ENCODE data around the gene ROR1.

Gene ROR1

DNA sequence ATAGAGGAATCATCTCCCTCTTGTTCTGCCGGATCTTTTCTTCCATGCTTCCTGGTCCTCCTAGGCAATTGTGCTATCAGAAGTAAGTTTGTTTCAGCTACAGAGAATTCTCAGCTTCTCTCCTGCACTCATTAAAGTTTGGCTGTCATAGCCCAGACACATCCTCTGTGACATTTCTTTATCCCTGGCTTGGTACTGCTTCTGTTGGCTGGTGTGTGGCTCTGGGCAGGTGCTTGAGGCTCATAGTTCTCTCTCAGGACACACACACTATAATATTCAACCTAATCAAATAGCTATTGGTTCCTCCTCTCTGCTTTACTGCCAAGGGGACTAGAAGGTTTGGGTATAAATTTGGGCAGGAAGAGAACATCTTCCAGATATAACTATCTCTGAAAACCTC, 172.1 kb downstream of the ROR1 start:
- ATAC-seq (ENCODE audit: low read depth): no peak
- H3K36me3 Mint-ChIP-seq: no peaks in the 10 kb centered on the region
- no peaks in the 10 kb centered on the region for H3K4me1 Mint-ChIP-seq
- H3K27ac Mint-ChIP-seq: no peak overlapping the region
- no peak overlapping the region for H3K4me3 Mint-ChIP-seq
- peaks cover 2% of the 10 kb centered on the region for H3K27me3 Mint-ChIP-seq
- no peak for DNase-seq (ENCODE audit: low spot score in 2 of 2)
- H3K9me3 Mint-ChIP-seq: no peaks in the 10 kb centered on the region

GRCh38 chr1:63946866-63947491, 173.2 kb downstream of the ROR1 start:
- peaks cover 2% of the 10 kb centered on the region for H3K27me3 Mint-ChIP-seq
- no peak for ATAC-seq (ENCODE audit: low read depth)
- no peaks in the 10 kb centered on the region for H3K4me1 Mint-ChIP-seq
- H3K36me3 Mint-ChIP-seq: no peaks in the 10 kb centered on the region
- H3K4me3 Mint-ChIP-seq: no peak overlapping the region
- no peaks in the 10 kb centered on the region for H3K9me3 Mint-ChIP-seq
- no peak overlapping the region for H3K27ac Mint-ChIP-seq
- no peak for DNase-seq (ENCODE audit: low spot score in 2 of 2)

DNA sequence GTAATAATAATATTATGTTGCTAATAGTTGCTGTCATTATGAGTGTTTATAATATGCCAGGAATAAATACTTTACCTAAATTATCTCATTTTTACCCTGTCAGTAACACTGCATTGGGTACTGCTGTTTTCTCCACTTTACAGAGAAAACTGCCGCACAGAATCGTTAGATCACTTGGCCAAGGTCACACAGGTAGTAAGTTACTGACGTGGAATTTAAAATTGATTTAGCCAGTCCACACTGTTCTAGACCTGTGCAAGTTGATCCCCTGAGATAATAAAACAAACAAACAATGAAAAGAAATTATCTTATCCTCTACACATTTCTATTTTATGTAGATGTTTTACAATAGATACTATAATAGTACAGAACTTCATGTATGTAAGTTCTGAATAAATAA, 174.1 kb downstream of the ROR1 start:
- H3K9me3 Mint-ChIP-seq: no peaks in the 10 kb centered on the region
- peaks cover 2% of the 10 kb centered on the region for H3K27me3 Mint-ChIP-seq
- no peak overlapping the region for H3K4me3 Mint-ChIP-seq
- ATAC-seq (ENCODE audit: low read depth) (no peak), DNase-seq (ENCODE audit: low spot score in 2 of 2) (no peak)
- H3K27ac Mint-ChIP-seq: no peak overlapping the region
- no peaks in the 10 kb centered on the region for H3K4me1 Mint-ChIP-seq
- no peaks in the 10 kb centered on the region for H3K36me3 Mint-ChIP-seq

GRCh38 chr1:63950023-63950422, 176.2 kb downstream of the ROR1 start:
- no peak for DNase-seq (ENCODE audit: low spot score in 2 of 2)
- no peak for ATAC-seq (ENCODE audit: low read depth)
- no peak overlapping the region for H3K27ac Mint-ChIP-seq
- no peak overlapping the region for H3K4me3 Mint-ChIP-seq
- no peaks in the 10 kb centered on the region for H3K4me1 Mint-ChIP-seq
- H3K36me3 Mint-ChIP-seq: peaks cover 4% of the 10 kb centered on the region
- peaks cover 9% of the 10 kb centered on the region for H3K9me3 Mint-ChIP-seq
- H3K27me3 Mint-ChIP-seq: peaks cover 6% of the 10 kb centered on the region

DNA sequence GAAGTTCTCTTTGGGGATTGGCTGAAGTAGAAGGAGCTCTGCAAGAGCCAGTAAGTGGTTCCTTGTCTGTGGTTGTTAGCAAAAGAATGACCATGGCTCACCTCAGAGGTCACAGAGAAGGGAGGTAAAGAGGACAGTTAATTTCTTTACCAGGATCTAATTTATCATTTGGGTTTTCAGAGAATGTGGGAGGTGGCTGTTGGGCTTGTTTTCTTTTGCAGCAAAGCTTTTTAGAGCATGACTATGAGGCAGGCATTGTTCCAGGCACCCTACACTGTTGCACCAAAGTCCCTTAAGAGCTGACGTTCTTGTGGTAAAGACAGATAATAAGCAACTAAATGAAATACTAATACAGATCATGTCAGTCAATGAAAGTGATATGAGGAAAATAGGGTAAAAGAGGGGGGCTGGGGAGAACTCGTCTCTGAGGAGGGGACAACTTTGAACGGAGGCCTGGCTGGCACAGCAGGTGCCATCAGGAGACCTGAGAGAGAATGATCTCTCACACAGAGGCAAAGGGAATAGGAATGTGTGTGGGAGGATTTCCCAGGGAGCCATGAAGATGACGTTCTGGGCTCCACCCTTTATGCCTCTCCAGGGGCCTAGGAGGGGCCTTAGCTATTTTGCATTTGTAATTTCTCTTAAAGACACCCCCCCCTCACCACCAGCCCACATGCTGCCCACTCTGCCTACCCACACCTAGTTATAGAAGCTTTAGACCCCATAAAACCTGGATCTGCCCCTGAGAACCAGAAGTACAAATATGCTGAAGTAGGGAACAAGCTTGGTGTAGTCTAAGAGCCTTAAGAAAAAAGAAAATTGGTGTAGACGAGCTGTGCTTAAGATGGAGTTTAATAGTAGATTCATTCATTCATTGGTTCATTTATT, 177.5 kb downstream of the ROR1 start:
- Mint-ChIP-seq H3K4me3 (no peak overlapping the region), H3K27me3 (peaks cover 9% of the 10 kb centered on the region), H3K4me1 (no peaks in the 10 kb centered on the region), H3K27ac (no peak overlapping the region), H3K9me3 (peaks cover 9% of the 10 kb centered on the region), H3K36me3 (peaks cover 4% of the 10 kb centered on the region)
- DNase-seq (ENCODE audit: low spot score in 2 of 2) (no peak), ATAC-seq (ENCODE audit: low read depth) (no peak)

- H3K27me3 Mint-ChIP-seq: peaks cover 10% of the 10 kb centered on the region
- H3K4me3 Mint-ChIP-seq: no peak overlapping the region
- peaks cover 4% of the 10 kb centered on the region for H3K36me3 Mint-ChIP-seq
- no peak overlapping the region for H3K27ac Mint-ChIP-seq
- peaks cover 15% of the 10 kb centered on the region for H3K9me3 Mint-ChIP-seq
- ATAC-seq (ENCODE audit: low read depth) (no peak), DNase-seq (ENCODE audit: low spot score in 2 of 2) (no peak)
- H3K4me1 Mint-ChIP-seq: no peaks in the 10 kb centered on the region
Measured at GRCh38 chr1:63954187-63954586, 180.4 kb downstream of the ROR1 start.

- no peak for ATAC-seq (ENCODE audit: low read depth)
- peaks cover 15% of the 10 kb centered on the region for H3K9me3 Mint-ChIP-seq
Measured at GRCh38 chr1:63955370-63956145, 181.7 kb downstream of the ROR1 start.

GRCh38 chr1:63958556-63958955, 184.7 kb downstream of the ROR1 start:
- DNase-seq (ENCODE audit: low spot score in 2 of 2) (no peak), ATAC-seq (ENCODE audit: low read depth) (no peak)
- Mint-ChIP-seq H3K27me3 (peaks cover 22% of the 10 kb centered on the region), H3K27ac (no peak overlapping the region), H3K4me3 (no peak overlapping the region), H3K36me3 (peaks cover 3% of the 10 kb centered on the region), H3K9me3 (peaks cover 13% of the 10 kb centered on the region), H3K4me1 (no peaks in the 10 kb centered on the region)

More at GRCh38 chr1:63955370-63956145, 181.7 kb downstream of the ROR1 start:
- H3K27me3 Mint-ChIP-seq: peaks cover 15% of the 10 kb centered on the region
- H3K27ac Mint-ChIP-seq: no peak overlapping the region
- no peaks in the 10 kb centered on the region for H3K4me1 Mint-ChIP-seq
- no peak for DNase-seq (ENCODE audit: low spot score in 2 of 2)
- H3K36me3 Mint-ChIP-seq: peaks cover 4% of the 10 kb centered on the region
- H3K4me3 Mint-ChIP-seq: no peak overlapping the region

DNA sequence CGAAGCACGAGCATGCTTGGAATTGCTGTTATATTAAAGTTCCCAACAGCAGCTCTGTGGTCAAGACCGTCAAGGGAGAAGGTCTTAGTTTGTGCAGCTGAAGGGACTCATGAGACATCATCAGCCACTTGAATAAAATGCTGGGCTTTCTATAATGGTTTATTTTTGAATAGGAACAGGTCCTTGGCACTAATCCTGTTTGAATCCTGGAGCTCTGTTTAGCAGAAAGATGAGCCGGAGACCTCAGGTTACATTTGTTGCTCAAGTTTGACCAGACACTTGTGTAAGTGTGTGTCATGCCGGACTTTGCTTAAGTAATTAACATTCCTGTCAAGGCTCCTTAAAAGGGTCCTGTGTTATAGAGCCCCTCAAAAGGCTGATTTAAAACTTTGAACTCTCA, 186.5 kb downstream of the ROR1 start:
- Mint-ChIP-seq H3K4me1 (no peaks in the 10 kb centered on the region), H3K27ac (no peak overlapping the region), H3K27me3 (peaks cover 18% of the 10 kb centered on the region), H3K9me3 (peaks cover 6% of the 10 kb centered on the region), H3K36me3 (no peaks in the 10 kb centered on the region), H3K4me3 (no peak overlapping the region)
- DNase-seq (ENCODE audit: low spot score in 2 of 2) (no peak), ATAC-seq (ENCODE audit: low read depth) (no peak)

GRCh38 chr1:63966016-63966415, 192.2 kb downstream of the ROR1 start:
- DNase-seq (ENCODE audit: low spot score in 2 of 2) (no peak), ATAC-seq (ENCODE audit: low read depth) (no peak)
- Mint-ChIP-seq H3K36me3 (no peaks in the 10 kb centered on the region), H3K27me3 (peaks cover 15% of the 10 kb centered on the region), H3K4me1 (no peaks in the 10 kb centered on the region), H3K9me3 (peaks cover 3% of the 10 kb centered on the region), H3K27ac (no peak overlapping the region), H3K4me3 (no peak overlapping the region)

- no peak for DNase-seq (ENCODE audit: low spot score in 2 of 2)
- Mint-ChIP-seq H3K27ac (no peak overlapping the region), H3K4me1 (no peaks in the 10 kb centered on the region), H3K27me3 (peaks cover 7% of the 10 kb centered on the region), H3K36me3 (no peaks in the 10 kb centered on the region), H3K4me3 (no peak overlapping the region), H3K9me3 (peaks cover 3% of the 10 kb centered on the region)
- no peak for ATAC-seq (ENCODE audit: low read depth)
Measured at GRCh38 chr1:63967901-63968300, 194.1 kb downstream of the ROR1 start.

DNA sequence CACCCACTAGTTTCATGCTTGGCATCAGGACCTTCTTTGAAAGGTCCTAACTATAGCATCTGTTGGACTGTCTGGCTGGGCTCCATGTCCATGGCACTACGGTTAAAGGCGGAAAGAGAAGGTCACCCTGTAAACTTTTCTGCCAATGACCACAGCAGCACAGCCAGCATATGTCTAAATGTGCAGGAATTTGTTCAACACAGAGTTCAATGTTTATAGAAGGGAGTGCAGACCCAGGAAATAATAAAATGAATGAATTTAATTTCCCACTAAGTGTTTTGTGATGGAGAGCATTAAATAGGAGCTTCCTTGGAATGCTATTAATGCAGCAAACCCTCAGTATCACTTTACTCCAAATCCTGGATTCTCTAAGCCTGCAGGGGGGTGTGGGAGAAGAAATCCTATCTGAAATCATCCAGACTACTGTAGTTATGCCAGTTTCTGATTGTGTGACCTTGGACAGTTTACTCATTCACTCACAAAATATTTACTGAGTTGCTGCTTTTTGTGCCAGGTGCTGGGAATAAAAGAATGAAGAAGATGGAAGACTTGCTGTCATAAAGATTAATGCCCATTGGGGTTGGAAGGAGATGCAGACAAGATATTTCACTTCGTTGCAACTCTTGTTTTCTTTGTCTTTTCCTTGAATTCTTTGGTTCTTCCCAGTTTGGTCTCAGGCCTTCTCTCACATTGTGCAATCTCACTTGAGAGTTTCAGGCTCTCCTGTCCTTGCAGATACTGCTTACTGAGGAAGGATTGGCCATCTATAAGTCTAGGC, 195.0 kb downstream of the ROR1 start:
- Mint-ChIP-seq H3K9me3 (peaks cover 3% of the 10 kb centered on the region), H3K27ac (no peak overlapping the region), H3K36me3 (no peaks in the 10 kb centered on the region), H3K4me1 (no peaks in the 10 kb centered on the region), H3K27me3 (peaks cover 9% of the 10 kb centered on the region), H3K4me3 (no peak overlapping the region)
- DNase-seq (ENCODE audit: low spot score in 2 of 2) (no peak), ATAC-seq (ENCODE audit: low read depth) (no peak)

DNA sequence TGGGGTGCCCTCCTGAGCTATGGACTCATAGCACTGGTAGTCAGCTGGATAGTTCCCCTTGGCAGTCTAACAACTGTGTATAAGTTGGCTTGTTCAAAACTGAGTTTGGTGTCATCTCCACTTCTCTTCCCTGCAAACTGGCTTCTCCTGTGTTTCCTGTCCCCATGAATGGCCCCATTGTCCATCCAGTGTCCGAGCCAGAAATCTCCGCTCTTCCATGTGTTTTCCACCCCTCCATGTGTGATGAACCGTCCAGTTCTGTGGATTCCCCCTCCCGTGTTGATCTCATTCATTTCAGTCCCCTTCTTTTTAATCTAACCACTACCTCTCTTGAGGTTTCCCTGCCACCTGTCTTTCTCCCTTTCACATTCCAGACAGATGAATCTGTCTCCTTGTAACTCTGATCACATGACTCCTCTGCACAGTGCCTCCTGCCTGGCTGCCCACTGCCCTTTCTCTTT, 195.7 kb downstream of the ROR1 start:
- no peaks in the 10 kb centered on the region for H3K4me1 Mint-ChIP-seq
- no peak overlapping the region for H3K4me3 Mint-ChIP-seq
- no peaks in the 10 kb centered on the region for H3K36me3 Mint-ChIP-seq
- peaks cover 3% of the 10 kb centered on the region for H3K9me3 Mint-ChIP-seq
- peaks cover 9% of the 10 kb centered on the region for H3K27me3 Mint-ChIP-seq
- no peak overlapping the region for H3K27ac Mint-ChIP-seq
- DNase-seq (ENCODE audit: low spot score in 2 of 2) (no peak), ATAC-seq (ENCODE audit: low read depth) (no peak)

All from memory B cell (primary cell).